ENCODE results near the gene SSBP4.

SSBP4 gene

DNA sequence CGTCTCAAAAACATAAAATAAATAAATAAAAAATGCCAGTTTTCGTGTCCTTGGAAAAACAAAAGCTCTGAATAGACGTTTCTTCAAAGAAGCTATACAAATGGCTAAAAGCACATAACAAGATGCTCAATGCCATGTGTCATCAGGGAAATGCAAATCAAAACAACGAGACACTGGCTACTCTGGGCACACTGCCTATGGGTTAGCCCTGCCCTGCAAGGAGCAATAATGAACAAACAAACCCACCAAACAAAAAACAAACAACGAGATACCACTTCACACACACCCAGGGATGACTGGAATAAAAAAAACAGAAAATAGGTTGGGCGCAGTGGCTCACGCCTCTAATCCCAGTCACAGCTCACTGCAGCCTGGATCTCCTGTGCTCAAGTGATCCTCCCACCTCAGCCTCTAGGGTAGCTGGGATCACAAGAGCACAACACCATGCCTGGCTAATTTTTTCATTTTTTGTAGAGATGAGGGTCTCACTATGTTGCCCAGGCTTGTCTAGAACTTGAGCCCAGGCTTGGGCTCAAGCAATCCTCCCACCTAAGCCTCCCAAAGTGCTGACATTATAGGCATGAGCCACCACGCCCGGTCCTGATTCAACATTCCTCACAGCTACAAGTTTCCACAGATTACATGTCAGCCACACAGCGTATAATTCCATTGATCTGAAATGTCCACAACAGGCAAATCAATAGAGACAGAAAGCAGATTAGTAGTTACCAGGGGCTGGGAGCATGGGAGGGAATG lies 34.2 kb downstream of the SSBP4 start:
- H3K4me2 ChIP-seq (ENCODE audit: low read length), result no peak overlapping the region
- H4K8ac ChIP-seq (ENCODE audit: low read depth, low read length), result no peak overlapping the region
- no peak overlapping the region for H2BK120ac ChIP-seq (ENCODE audit: low read depth, low read length)
- H3K36me3 ChIP-seq (ENCODE audit: control insufficient read depth, insufficient read depth, low read length), result no peaks in the 10 kb centered on the region
- peaks cover 3% of the 10 kb centered on the region for H3K4me1 ChIP-seq (ENCODE audit: control insufficient read depth, low read depth, low read length)
- DNase-seq, result no peak
- H3K9ac ChIP-seq (ENCODE audit: low read length), result no peak overlapping the region
- H4K5ac ChIP-seq (ENCODE audit: low read length), result no peak overlapping the region
- no peak overlapping the region for H3K27ac ChIP-seq (ENCODE audit: low read depth, low read length)
- H3K4ac ChIP-seq (ENCODE audit: low read depth, low read length), result no peak overlapping the region
- H3K18ac ChIP-seq (ENCODE audit: low read length), result no peak overlapping the region
- no peaks in the 10 kb centered on the region for H3K79me1 ChIP-seq (ENCODE audit: low read length)
- H2BK5ac ChIP-seq (ENCODE audit: low read length), result no peak overlapping the region
- H2BK15ac ChIP-seq (replicated peaks; ENCODE audit: low read depth), result no peak overlapping the region
- H2AK5ac ChIP-seq (ENCODE audit: low read length), result no peak overlapping the region
- no peak overlapping the region for H3K56ac ChIP-seq (ENCODE audit: low read length)
- H3K79me2 ChIP-seq (ENCODE audit: control insufficient read depth, insufficient read depth, low read length), result no peaks in the 10 kb centered on the region
- H3K27me3 ChIP-seq (ENCODE audit: insufficient read depth, low read length, poor library complexity), result no peaks in the 10 kb centered on the region
- no peak overlapping the region for H3K4me3 ChIP-seq (ENCODE audit: low read length)
- no CpG with 5 or more reads among the region's 10 CpGs for WGBS (ENCODE audit: extremely low coverage, insufficient coverage, low lambda C conversion rate)
- H3K23ac ChIP-seq (ENCODE audit: low read length), result no peak overlapping the region

GRCh38 chr19:18456279-18456678 lies 37.1 kb downstream of the SSBP4 start:
- peaks cover 3% of the 10 kb centered on the region for H3K4me1 ChIP-seq (ENCODE audit: control insufficient read depth, low read depth, low read length)
- no peaks in the 10 kb centered on the region for H3K27me3 ChIP-seq (ENCODE audit: insufficient read depth, low read length, poor library complexity)
- no peak overlapping the region for H3K18ac ChIP-seq (ENCODE audit: low read length)
- H3K36me3 ChIP-seq (ENCODE audit: control insufficient read depth, insufficient read depth, low read length), result no peaks in the 10 kb centered on the region
- H3K79me1 ChIP-seq (ENCODE audit: low read length), result no peaks in the 10 kb centered on the region
- H4K5ac ChIP-seq (ENCODE audit: low read length), result no peak overlapping the region
- no peak for DNase-seq
- H3K23ac ChIP-seq (ENCODE audit: low read length), result no peak overlapping the region
- no peaks in the 10 kb centered on the region for H3K79me2 ChIP-seq (ENCODE audit: control insufficient read depth, insufficient read depth, low read length)
- H3K4me2 ChIP-seq (ENCODE audit: low read length), result no peak overlapping the region
- H3K4me3 ChIP-seq (ENCODE audit: low read length), result no peak overlapping the region
- H2BK5ac ChIP-seq (ENCODE audit: low read length), result no peak overlapping the region
- no peak overlapping the region for H3K27ac ChIP-seq (ENCODE audit: low read depth, low read length)
- no peak overlapping the region for H2AK5ac ChIP-seq (ENCODE audit: low read length)
- H3K9ac ChIP-seq (ENCODE audit: low read length), result no peak overlapping the region
- H3K4ac ChIP-seq (ENCODE audit: low read depth, low read length), result no peak overlapping the region
- no peak overlapping the region for H3K56ac ChIP-seq (ENCODE audit: low read length)
- H2BK15ac ChIP-seq (replicated peaks; ENCODE audit: low read depth), result no peak overlapping the region
- no peak overlapping the region for H2BK120ac ChIP-seq (ENCODE audit: low read depth, low read length)
- no CpG with 5 or more reads among the region's 4 CpGs for WGBS (ENCODE audit: extremely low coverage, insufficient coverage, low lambda C conversion rate)
- no peak overlapping the region for H4K8ac ChIP-seq (ENCODE audit: low read depth, low read length)

DNA sequence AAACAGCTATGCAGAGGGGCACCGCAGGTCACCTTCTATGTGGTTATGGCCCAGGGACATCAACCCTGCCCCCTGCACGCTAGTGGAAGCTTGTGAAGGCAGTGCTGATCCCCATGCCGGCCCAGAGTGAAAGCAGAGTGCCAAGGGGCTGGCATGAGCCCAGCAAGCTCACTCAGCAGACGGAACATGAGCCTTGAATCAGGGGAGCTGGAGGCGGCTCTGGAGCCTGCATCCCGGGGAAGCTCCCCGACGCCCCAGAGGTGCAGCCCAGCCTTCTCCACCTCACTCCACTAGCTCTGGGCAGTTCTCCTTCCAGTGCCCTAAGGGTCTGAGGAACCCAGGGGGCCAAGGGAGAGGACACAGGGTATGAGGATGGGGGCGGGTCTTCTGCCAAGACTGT lies 37.8 kb downstream of the SSBP4 start:
- H3K23ac ChIP-seq (ENCODE audit: low read length), result no peak overlapping the region
- H3K27ac ChIP-seq (ENCODE audit: low read depth, low read length), result no peak overlapping the region
- no peak overlapping the region for H2BK15ac ChIP-seq (replicated peaks; ENCODE audit: low read depth)
- H2AK5ac ChIP-seq (ENCODE audit: low read length), result no peak overlapping the region
- no peak overlapping the region for H3K4me3 ChIP-seq (ENCODE audit: low read length)
- H3K18ac ChIP-seq (ENCODE audit: low read length), result no peak overlapping the region
- H3K4me2 ChIP-seq (ENCODE audit: low read length), result no peak overlapping the region
- no CpG with 5 or more reads among the region's 9 CpGs for WGBS (ENCODE audit: extremely low coverage, insufficient coverage, low lambda C conversion rate)
- no peak overlapping the region for H4K8ac ChIP-seq (ENCODE audit: low read depth, low read length)
- no peak overlapping the region for H3K4ac ChIP-seq (ENCODE audit: low read depth, low read length)
- H3K79me1 ChIP-seq (ENCODE audit: low read length), result no peaks in the 10 kb centered on the region
- no peak overlapping the region for H2BK120ac ChIP-seq (ENCODE audit: low read depth, low read length)
- H3K9ac ChIP-seq (ENCODE audit: low read length), result no peak overlapping the region
- peaks cover 3% of the 10 kb centered on the region for H3K4me1 ChIP-seq (ENCODE audit: control insufficient read depth, low read depth, low read length)
- H3K56ac ChIP-seq (ENCODE audit: low read length), result no peak overlapping the region
- DNase-seq, result no peak
- no peaks in the 10 kb centered on the region for H3K79me2 ChIP-seq (ENCODE audit: control insufficient read depth, insufficient read depth, low read length)
- H3K36me3 ChIP-seq (ENCODE audit: control insufficient read depth, insufficient read depth, low read length), result peaks cover 2% of the 10 kb centered on the region
- H2BK5ac ChIP-seq (ENCODE audit: low read length), result no peak overlapping the region
- no peaks in the 10 kb centered on the region for H3K27me3 ChIP-seq (ENCODE audit: insufficient read depth, low read length, poor library complexity)
- no peak overlapping the region for H4K5ac ChIP-seq (ENCODE audit: low read length)

DNA sequence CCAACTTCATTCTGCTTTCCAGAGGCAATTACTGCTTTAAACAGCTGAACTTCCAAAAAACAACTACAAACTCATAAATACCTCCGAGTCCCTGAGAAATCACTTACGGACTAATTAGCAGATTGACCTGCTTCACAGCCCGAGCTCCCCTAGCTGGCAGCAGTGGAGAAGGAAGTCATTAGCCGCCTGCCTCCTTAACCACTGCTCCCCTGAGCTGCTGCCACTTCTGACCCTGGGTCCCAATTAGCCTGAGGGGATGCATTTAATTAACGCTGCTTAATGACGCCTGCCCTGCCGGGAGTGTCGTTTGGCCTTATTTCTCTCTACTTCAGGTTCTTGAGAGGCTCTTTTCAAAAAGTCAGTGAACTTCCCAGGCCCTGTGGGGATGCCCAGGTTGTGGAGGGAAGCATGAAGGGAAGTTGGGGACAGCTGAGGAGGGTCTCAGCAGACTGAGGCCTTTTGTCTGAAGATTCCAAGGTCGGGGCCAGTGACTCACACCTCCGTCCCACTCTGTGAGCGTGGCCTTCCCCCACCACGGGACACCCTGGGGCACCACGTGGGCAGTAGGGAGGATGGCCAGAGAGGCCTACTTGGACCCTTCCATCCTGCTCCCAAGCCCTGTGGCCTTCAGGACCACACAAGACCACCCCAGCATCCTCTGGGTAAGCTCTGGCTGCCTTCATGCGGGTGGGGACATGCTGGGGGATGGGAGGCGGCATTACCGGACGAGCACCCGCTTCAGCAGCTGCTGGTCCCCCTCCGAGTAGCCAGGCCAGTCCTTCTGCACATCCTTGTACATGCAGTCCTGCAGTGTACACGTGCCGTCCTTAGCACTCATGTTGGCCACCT lies 38.5 kb downstream of the SSBP4 start:
- no peak overlapping the region for H2AK5ac ChIP-seq (ENCODE audit: low read length)
- H3K4me3 ChIP-seq (ENCODE audit: low read length), result no peak overlapping the region
- peaks cover 2% of the 10 kb centered on the region for H3K36me3 ChIP-seq (ENCODE audit: control insufficient read depth, insufficient read depth, low read length)
- H4K8ac ChIP-seq (ENCODE audit: low read depth, low read length), result no peak overlapping the region
- H3K9ac ChIP-seq (ENCODE audit: low read length), result no peak overlapping the region
- H3K79me2 ChIP-seq (ENCODE audit: control insufficient read depth, insufficient read depth, low read length), result no peaks in the 10 kb centered on the region
- no peak overlapping the region for H3K23ac ChIP-seq (ENCODE audit: low read length)
- H2BK5ac ChIP-seq (ENCODE audit: low read length), result no peak overlapping the region
- H3K56ac ChIP-seq (ENCODE audit: low read length), result peak overlapping the region; percentile 15
- no peak overlapping the region for H2BK120ac ChIP-seq (ENCODE audit: low read depth, low read length)
- no peak overlapping the region for H3K4me2 ChIP-seq (ENCODE audit: low read length)
- DNase-seq, result peak; percentile 42
- H3K4me1 ChIP-seq (ENCODE audit: control insufficient read depth, low read depth, low read length), result peaks cover 3% of the 10 kb centered on the region
- H3K79me1 ChIP-seq (ENCODE audit: low read length), result no peaks in the 10 kb centered on the region
- no CpG with 5 or more reads among the region's 21 CpGs for WGBS (ENCODE audit: extremely low coverage, insufficient coverage, low lambda C conversion rate)
- no peak overlapping the region for H2BK15ac ChIP-seq (replicated peaks; ENCODE audit: low read depth)
- H3K27ac ChIP-seq (ENCODE audit: low read depth, low read length), result no peak overlapping the region
- H3K4ac ChIP-seq (ENCODE audit: low read depth, low read length), result no peak overlapping the region
- no peak overlapping the region for H3K18ac ChIP-seq (ENCODE audit: low read length)
- H4K5ac ChIP-seq (ENCODE audit: low read length), result no peak overlapping the region
- H3K27me3 ChIP-seq (ENCODE audit: insufficient read depth, low read length, poor library complexity), result no peaks in the 10 kb centered on the region

DNA sequence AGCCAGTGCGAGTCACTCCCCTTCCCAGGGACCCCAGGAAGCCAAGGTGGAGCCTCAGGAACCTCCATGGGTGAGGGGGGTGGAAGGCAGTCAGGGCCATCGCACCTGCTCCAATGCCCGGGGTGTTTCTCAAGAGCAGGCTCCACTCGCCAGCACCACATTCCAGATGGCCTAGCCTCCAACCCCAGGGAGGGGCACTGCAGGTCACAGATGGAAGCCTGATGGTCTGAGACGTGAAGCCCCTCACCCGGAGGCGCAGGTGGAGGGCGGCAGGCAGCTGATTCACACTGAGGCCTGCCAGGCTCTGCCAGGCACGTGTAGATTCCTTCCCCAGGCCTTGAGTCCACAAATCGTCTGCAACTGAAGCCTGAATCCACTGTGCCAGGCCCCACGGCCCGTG lies 41.7 kb downstream of the SSBP4 start:
- Histone ChIP-seq H3K9ac (ENCODE audit: low read length) (no peak overlapping the region), H3K79me1 (ENCODE audit: low read length) (no peaks in the 10 kb centered on the region), H4K5ac (ENCODE audit: low read length) (no peak overlapping the region), H3K36me3 (ENCODE audit: control insufficient read depth, insufficient read depth, low read length) (peaks cover 2% of the 10 kb centered on the region), H3K79me2 (ENCODE audit: control insufficient read depth, insufficient read depth, low read length) (no peaks in the 10 kb centered on the region), H3K4me2 (ENCODE audit: low read length) (no peak overlapping the region), H3K56ac (ENCODE audit: low read length) (no peak overlapping the region), H3K27ac (ENCODE audit: low read depth, low read length) (no peak overlapping the region), H2BK5ac (ENCODE audit: low read length) (no peak overlapping the region), H2AK5ac (ENCODE audit: low read length) (no peak overlapping the region), H3K18ac (ENCODE audit: low read length) (no peak overlapping the region), H3K4me3 (ENCODE audit: low read length) (no peak overlapping the region), H3K4me1 (ENCODE audit: control insufficient read depth, low read depth, low read length) (peaks cover 3% of the 10 kb centered on the region), H4K8ac (ENCODE audit: low read depth, low read length) (no peak overlapping the region), H2BK120ac (ENCODE audit: low read depth, low read length) (no peak overlapping the region), H3K27me3 (ENCODE audit: insufficient read depth, low read length, poor library complexity) (no peaks in the 10 kb centered on the region), H3K23ac (ENCODE audit: low read length) (no peak overlapping the region), H2BK15ac (replicated peaks; ENCODE audit: low read depth) (no peak overlapping the region), H3K4ac (ENCODE audit: low read depth, low read length) (no peak overlapping the region)
- no CpG with 5 or more reads among the region's 12 CpGs for WGBS (ENCODE audit: extremely low coverage, insufficient coverage, low lambda C conversion rate)
- no peak for DNase-seq

Measured in mesendoderm (in vitro differentiated cells).